WTC11 (cell line): ENCODE data around the gene ZNF768. TPM values are rescaled to one million over a fixed set of nuclear protein-coding genes. Genes with fewer than 3 reads are reported as not detected.

Experiments used
- ATAC-seq: fragments of 200-7000 bp; cut with Tn5 transposase; 2 replicates; pipeline ENCODE4 v1.10.0; 2021; ENCODE audit warnings: mild to moderate bottlenecking, moderate library complexity
- CTCF ChIA-PET: fragments of 300-600 bp; sonication (Branson Sonifier 250); formaldehyde crosslinking; loops from one replicate; lab custom pipeline; 2021; ENCODE audit warnings: antibody characterized with exemption; lab: Charles Lee
- POLR2A ChIA-PET: fragments of 350-600 bp; sonication (Branson Sonifier 250); formaldehyde crosslinking; loops from one replicate; lab custom pipeline; 2021; ENCODE audit warnings: antibody characterized with exemption; lab: Charles Lee
- DNase-seq: peaks from one replicate; pipeline ENCODE4 v3.0.0; 2021; ENCODE audit warnings: low spot score
- H3K27ac Mint-ChIP-seq: 2 replicates; pipeline ENCODE4 v1.8.0; 2021; ENCODE audit warnings: mixed read lengths
- H3K27me3 Mint-ChIP-seq: 2 replicates; pipeline ENCODE4 v1.8.0; 2021; ENCODE audit warnings: low read depth, mild to moderate bottlenecking, moderate library complexity, mixed read lengths
- H3K36me3 Mint-ChIP-seq: 2 replicates; pipeline ENCODE4 v1.8.0; 2021; ENCODE audit warnings: mixed read lengths
- H3K4me1 Mint-ChIP-seq: 2 replicates; pipeline ENCODE4 v1.8.0; 2022; ENCODE audit warnings: mixed read lengths
- H3K4me3 Mint-ChIP-seq: 2 replicates; pipeline ENCODE4 v1.8.0; 2021; ENCODE audit warnings: mild to moderate bottlenecking, moderate library complexity, mixed read lengths
- H3K9me3 Mint-ChIP-seq: 2 replicates; pipeline ENCODE4 v1.8.0; 2021; ENCODE audit warnings: mixed read lengths
- ATF6 ChIP-seq: sonication (generic); formaldehyde crosslinking; IDR thresholded peaks from 2 replicates; pipeline ENCODE4 v1.8.1; 2023; ENCODE audit warnings: mild to moderate bottlenecking, missing genetic modification reagents
- CREM ChIP-seq: sonication (generic); formaldehyde crosslinking; IDR thresholded peaks from 2 replicates; pipeline ENCODE4 v1.8.1; 2022; ENCODE audit warnings: mild to moderate bottlenecking, missing genetic modification reagents, moderate library complexity
- E2F4 ChIP-seq: sonication (generic); formaldehyde crosslinking; IDR thresholded peaks from 2 replicates; pipeline ENCODE4 v1.8.1; 2022; ENCODE audit warnings: low read depth, mild to moderate bottlenecking, moderate library complexity, missing genetic modification reagents, borderline replicate concordance
- FOXK1 ChIP-seq: sonication (generic); formaldehyde crosslinking; IDR thresholded peaks from 2 replicates; pipeline ENCODE4 v1.8.0; 2022; ENCODE audit warnings: mild to moderate bottlenecking, moderate library complexity, missing genetic modification reagents
- FOXP4 ChIP-seq: sonication (generic); formaldehyde crosslinking; IDR thresholded peaks from 2 replicates; pipeline ENCODE4 v1.8.0; 2022; ENCODE audit warnings: mild to moderate bottlenecking, missing genetic modification reagents
- GRHL2 ChIP-seq: fragments of 250-450 bp; sonication (Bioruptor Pico); IDR thresholded peaks from 2 replicates; pipeline ENCODE4 v1.8.0; 2022; ENCODE audit warnings: mild to moderate bottlenecking, moderate library complexity; ENCODE audit not compliant: insufficient replicate concordance, severe bottlenecking
- HMGXB4 ChIP-seq: sonication (generic); formaldehyde crosslinking; IDR thresholded peaks from 2 replicates; pipeline ENCODE4 v1.8.1; 2023; ENCODE audit warnings: mild to moderate bottlenecking, moderate library complexity, missing genetic modification reagents
- IRF2 ChIP-seq: sonication (generic); formaldehyde crosslinking; IDR thresholded peaks from 2 replicates; pipeline ENCODE4 v1.8.0; 2022; ENCODE audit warnings: low read depth, missing genetic modification reagents, borderline replicate concordance
- NR1H2 ChIP-seq: sonication (generic); formaldehyde crosslinking; IDR thresholded peaks from 2 replicates; pipeline ENCODE4 v1.9.0; 2021; ENCODE audit warnings: mild to moderate bottlenecking, moderate library complexity, missing genetic modification reagents
- PRDM15 ChIP-seq: sonication (generic); formaldehyde crosslinking; IDR thresholded peaks from 2 replicates; pipeline ENCODE4 v1.8.0; 2022; ENCODE audit warnings: missing genetic modification reagents
- RORB ChIP-seq: fragments of 250-450 bp; sonication (Bioruptor Pico); IDR thresholded peaks from 2 replicates; pipeline ENCODE4 v1.9.0; 2021; ENCODE audit warnings: mild to moderate bottlenecking
- ZNF138 ChIP-seq: sonication (generic); formaldehyde crosslinking; conservative IDR thresholded peaks from 2 replicates; pipeline ENCODE4 v1.8.1; 2022; ENCODE audit warnings: mild to moderate bottlenecking, moderate library complexity, missing genetic modification reagents
- ZNF263 ChIP-seq: sonication (generic); formaldehyde crosslinking; IDR thresholded peaks from 2 replicates; pipeline ENCODE4 v1.8.1; 2022; ENCODE audit warnings: low read depth, mild to moderate bottlenecking, moderate library complexity, missing genetic modification reagents
- ZNF416 ChIP-seq: fragments of 250-450 bp; sonication (Bioruptor Pico); IDR thresholded peaks from 2 replicates; pipeline ENCODE4 v1.9.0; 2021; ENCODE audit warnings: mild to moderate bottlenecking, inconsistent platforms
- ZNF423 ChIP-seq: fragments of 250-450 bp; sonication (Bioruptor Pico); IDR thresholded peaks from 2 replicates; pipeline ENCODE4 v2.1.2; 2022; ENCODE audit warnings: mild to moderate bottlenecking, moderate library complexity
- ZNF532 ChIP-seq: fragments of 250-450 bp; sonication (Bioruptor Pico); IDR thresholded peaks from 2 replicates; pipeline ENCODE4 v1.9.0; 2021; ENCODE audit warnings: mild to moderate bottlenecking, borderline replicate concordance
- ZSCAN18 ChIP-seq: fragments of 250-450 bp; sonication (Bioruptor Pico); IDR thresholded peaks from 2 replicates; pipeline ENCODE4 v2.1.2; 2022; ENCODE audit warnings: mild to moderate bottlenecking, moderate library complexity
- total RNA-seq: library from RNA; stranded (reverse); gene quantifications from 3 replicates; pipeline ENCODE4 v1.2.3, GENCODE V29; 2021

ZNF768 gene
- total RNA-seq, 1 experiment from 2014 or later, result 35.9 TPM

GRCh38 chr16:30551781-30552180 is 25.4 kb upstream of the ZNF768 start (continued):
- TF ChIP-seq ATF6 (CRISPR knock-in tag) (no peak), HMGXB4 (CRISPR knock-in tag) (no peak), ZNF138 (no peak), E2F4 (CRISPR knock-in tag) (no peak)

GRCh38 chr16:30548416-30549253 is 22.3 kb upstream of the ZNF768 start:
- no peaks in the 10 kb centered on the region for H3K27me3 Mint-ChIP-seq
- CTCF ChIA-PET, result interaction anchor here (1.4 kb wide), 1 partner anchor 13 kb away, joined by 5 read pairs; no protein-coding TSS in a partner anchor
- POLR2A ChIA-PET, result no interaction called here
- no peak overlapping the region; the same call in 1 of the 2 replicates for H3K27ac Mint-ChIP-seq
- no peak overlapping the region; the same call in 1 of the 2 replicates for H3K4me3 Mint-ChIP-seq
- H3K36me3 Mint-ChIP-seq, result peaks cover 11% of the 10 kb centered on the region
- no peaks in the 10 kb centered on the region; the same call in 1 of the 2 replicates for H3K9me3 Mint-ChIP-seq
- DNase-seq, result no peak
- peaks cover 20% of the 10 kb centered on the region for H3K4me1 Mint-ChIP-seq
- no peak for ATAC-seq
- TF ChIP-seq NR1H2 (CRISPR knock-in tag) (no peak), ZSCAN18 (CRISPR knock-in tag) (no peak), ZNF532 (no peak), CREM (CRISPR knock-in tag) (no peak), ZNF416 (CRISPR knock-in tag) (no peak), RORB (CRISPR knock-in tag) (no peak), FOXK1 (no peak), IRF2 (no peak), PRDM15 (no peak), FOXP4 (no peak), ZNF423 (no peak), ZNF263 (CRISPR knock-in tag) (no peak), GRHL2 (CRISPR knock-in tag) (no peak)
